ENCODE measurements around the gene CALML3.

Gene CALML3

GRCh38 chr10:5479481-5480161 is 45.1 kb upstream of the CALML3 start:
- Histone ChIP-seq H3K9me3 (no peaks in the 10 kb centered on the region), H3K36me3 (no peaks in the 10 kb centered on the region), H3K4me3 (ENCODE audit: low read depth, low read length) (no peak overlapping the region), H3K4me1 (no peaks in the 10 kb centered on the region), H3K27me3 (no peaks in the 10 kb centered on the region)
- no peak for DNase-seq
- TF ChIP-seq, protein P1, sequence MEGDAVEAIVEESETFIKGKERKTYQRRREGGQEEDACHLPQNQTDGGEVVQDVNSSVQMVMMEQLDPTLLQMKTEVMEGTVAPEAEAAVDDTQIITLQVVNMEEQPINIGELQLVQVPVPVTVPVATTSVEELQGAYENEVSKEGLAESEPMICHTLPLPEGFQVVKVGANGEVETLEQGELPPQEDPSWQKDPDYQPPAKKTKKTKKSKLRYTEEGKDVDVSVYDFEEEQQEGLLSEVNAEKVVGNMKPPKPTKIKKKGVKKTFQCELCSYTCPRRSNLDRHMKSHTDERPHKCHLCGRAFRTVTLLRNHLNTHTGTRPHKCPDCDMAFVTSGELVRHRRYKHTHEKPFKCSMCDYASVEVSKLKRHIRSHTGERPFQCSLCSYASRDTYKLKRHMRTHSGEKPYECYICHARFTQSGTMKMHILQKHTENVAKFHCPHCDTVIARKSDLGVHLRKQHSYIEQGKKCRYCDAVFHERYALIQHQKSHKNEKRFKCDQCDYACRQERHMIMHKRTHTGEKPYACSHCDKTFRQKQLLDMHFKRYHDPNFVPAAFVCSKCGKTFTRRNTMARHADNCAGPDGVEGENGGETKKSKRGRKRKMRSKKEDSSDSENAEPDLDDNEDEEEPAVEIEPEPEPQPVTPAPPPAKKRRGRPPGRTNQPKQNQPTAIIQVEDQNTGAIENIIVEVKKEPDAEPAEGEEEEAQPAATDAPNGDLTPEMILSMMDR (IDR thresholded peaks at IDR 0.05; ENCODE audit: low read depth, low read length) = no peak

DNA sequence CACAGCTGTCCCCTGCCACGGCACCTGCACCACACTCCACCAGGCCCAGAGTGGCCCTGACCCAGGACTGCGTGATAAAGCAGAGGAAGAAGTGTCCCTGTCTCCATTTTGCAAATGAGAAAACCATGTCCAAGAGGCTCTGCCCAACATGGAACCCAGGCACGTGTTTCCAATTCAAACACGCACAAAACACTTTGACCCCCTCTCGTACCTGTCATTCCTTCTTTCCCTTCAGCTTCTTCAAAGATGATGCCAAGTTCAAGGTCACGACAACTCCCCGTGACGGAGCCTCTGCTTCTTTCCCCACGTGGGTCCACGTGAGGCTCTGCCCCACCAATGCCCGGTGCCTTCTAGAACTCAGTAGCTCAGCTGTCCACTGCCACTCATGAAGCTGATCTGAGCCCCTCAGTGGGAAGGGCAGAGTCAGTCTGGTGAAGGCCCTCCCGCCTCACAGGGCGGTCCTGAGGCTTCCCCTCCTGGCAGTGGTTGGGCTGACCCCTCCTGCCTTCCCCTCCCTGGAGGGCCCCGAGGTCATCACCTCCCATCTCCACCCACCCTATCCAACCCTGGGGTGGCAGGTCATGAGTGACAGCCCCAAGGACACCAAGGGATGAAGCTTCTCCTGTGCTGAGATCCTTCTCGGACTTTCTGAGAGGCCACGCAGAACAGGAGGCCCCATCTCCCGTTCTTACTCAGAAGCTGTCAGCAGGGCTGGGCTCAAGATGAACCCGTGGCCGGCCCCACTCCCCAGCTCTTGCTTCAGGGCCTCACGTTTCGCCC is 44.4 kb upstream of the CALML3 start:
- no peaks in the 10 kb centered on the region for H3K36me3 ChIP-seq
- DNase-seq = no peak
- TF ChIP-seq, protein P1 (IDR thresholded peaks at IDR 0.05; ENCODE audit: low read depth, low read length) = no peak
- H3K4me3 ChIP-seq (ENCODE audit: low read depth, low read length) = no peak overlapping the region
- H3K4me1 ChIP-seq = no peaks in the 10 kb centered on the region
- H3K9me3 ChIP-seq = no peaks in the 10 kb centered on the region
- no peaks in the 10 kb centered on the region for H3K27me3 ChIP-seq

DNA sequence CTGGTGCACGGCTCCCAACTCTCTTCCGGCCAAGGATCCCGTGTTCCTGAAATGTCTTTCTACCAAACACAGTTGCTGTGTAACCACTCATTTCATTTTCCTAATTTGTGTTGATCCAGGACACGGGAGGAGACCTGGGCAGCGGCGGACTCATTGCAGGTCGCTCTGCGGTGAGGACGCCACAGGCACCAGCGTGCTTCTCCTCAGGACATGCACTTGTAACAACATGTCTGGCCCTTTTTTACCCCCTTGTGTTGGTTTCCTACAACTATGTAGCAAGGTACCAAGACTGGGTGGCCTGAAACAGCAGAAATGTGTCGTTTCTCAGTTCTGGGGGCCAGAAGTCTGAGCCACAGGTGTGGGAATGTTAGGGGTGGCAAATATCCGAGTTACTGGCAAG is 43.6 kb upstream of the CALML3 start:
- Histone ChIP-seq H3K4me1 (no peaks in the 10 kb centered on the region), H3K36me3 (no peaks in the 10 kb centered on the region), H3K27me3 (no peaks in the 10 kb centered on the region), H3K9me3 (no peaks in the 10 kb centered on the region), H3K4me3 (ENCODE audit: low read depth, low read length) (no peak overlapping the region)
- TF ChIP-seq, protein P1 (IDR thresholded peaks at IDR 0.05; ENCODE audit: low read depth, low read length) = no peak
- DNase-seq = no peak

DNA sequence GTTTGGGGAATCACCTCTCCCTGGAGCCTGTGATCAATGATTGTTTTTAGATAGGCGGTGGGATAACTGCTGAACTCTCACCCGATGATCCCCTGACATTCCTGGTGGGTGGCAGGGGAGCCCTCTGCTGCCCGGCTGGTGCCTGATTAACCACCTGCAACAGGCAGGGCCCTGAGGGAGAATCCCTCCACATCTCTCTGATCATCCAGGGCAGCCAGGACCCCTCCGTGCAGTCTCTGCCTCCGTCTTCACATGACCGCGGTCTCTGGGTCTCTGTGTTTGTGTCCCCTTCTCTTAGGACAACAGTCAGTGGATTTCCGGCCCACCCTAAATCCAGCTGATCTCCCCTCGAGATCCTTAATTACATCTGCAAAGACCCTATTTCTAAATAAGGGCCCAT is 42.7 kb upstream of the CALML3 start:
- no peaks in the 10 kb centered on the region for H3K4me1 ChIP-seq
- DNase-seq = no peak

DNA sequence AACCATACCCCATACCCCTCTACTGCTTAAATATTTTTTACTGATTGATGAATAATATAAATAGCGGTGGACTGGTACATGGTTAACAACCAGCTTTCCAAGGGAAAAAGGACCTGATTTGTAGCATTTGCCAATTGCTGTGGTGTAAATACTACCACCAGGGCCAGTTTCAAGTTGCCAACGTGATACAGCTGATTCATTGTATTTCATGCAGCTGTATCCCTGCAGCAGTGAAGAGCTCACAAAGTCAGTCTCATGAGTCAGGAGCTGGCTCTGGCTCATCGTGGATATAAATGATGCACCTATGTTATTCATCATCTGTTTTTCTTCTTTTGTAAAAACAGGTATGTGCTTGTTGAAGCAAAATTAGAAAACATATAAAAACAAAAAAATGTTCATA is 40.6 kb upstream of the CALML3 start:
- Histone ChIP-seq H3K4me3 (ENCODE audit: low read depth, low read length) (no peak overlapping the region), H3K9me3 (no peaks in the 10 kb centered on the region), H3K36me3 (no peaks in the 10 kb centered on the region), H3K27me3 (no peaks in the 10 kb centered on the region), H3K4me1 (no peaks in the 10 kb centered on the region)
- TF ChIP-seq, protein P1 (IDR thresholded peaks at IDR 0.05; ENCODE audit: low read depth, low read length) = no peak
- DNase-seq = no peak

More for the DNA sequence above, 42.7 kb upstream of the CALML3 start:
- Histone ChIP-seq H3K4me3 (ENCODE audit: low read depth, low read length) (no peak overlapping the region), H3K27me3 (no peaks in the 10 kb centered on the region), H3K36me3 (no peaks in the 10 kb centered on the region), H3K9me3 (no peaks in the 10 kb centered on the region)
- TF ChIP-seq, protein P1 (IDR thresholded peaks at IDR 0.05; ENCODE audit: low read depth, low read length) = no peak

DNA sequence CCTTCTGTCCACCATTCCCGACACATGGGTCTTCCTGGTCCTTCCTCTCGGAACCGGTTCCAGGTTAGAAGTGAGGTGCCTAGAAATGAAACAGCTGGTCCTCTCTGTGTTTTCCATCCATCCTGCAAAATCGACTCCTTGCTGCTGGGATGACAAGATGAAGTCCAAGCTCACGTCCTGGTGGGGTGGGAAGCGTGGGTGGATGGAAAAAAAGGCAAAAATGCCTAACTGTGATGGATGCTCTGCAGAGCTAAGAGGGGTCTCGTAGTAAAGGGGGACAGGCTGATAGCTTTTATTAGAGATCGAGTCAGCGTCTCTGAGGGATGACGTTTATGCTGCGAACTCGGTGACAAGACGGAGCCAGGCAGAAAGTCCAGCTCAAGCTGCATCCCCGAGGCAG is 39.5 kb upstream of the CALML3 start:
- TF ChIP-seq, protein P1 (IDR thresholded peaks at IDR 0.05; ENCODE audit: low read depth, low read length) = no peak
- H3K36me3 ChIP-seq = no peaks in the 10 kb centered on the region
- H3K4me1 ChIP-seq = no peaks in the 10 kb centered on the region
- H3K9me3 ChIP-seq = no peaks in the 10 kb centered on the region
- no peak for DNase-seq
- no peaks in the 10 kb centered on the region for H3K27me3 ChIP-seq
- no peak overlapping the region for H3K4me3 ChIP-seq (ENCODE audit: low read depth, low read length)

Data from BE2C (cell line).